Hepatocyte (in vitro differentiated cells): ENCODE results near the gene FUT6. TPM values are rescaled to one million over a fixed set of nuclear protein-coding genes. Genes with fewer than 3 reads are reported as not detected.

Experiments used
- polyA plus RNA-seq: library from polyadenylated mRNA; unstranded; fragments of >200 nt; fragmentation: Nextera tagmentation; extraction: Ambion mirVana; gene quantifications from 2 replicates; pipeline ENCODE4 v1.2.1, GENCODE V29; 2016
- total RNA-seq: library from RNA; depleted of rRNA; stranded (reverse); fragments of >200 nt; gene quantifications from 2 replicates; pipeline ENCODE4 v1.2.3, GENCODE V29; 2014

FUT6 gene
- total and polyA plus RNA-seq, 2 experiments from 2014 or later, result 0.07 TPM; not detected in 1

Other genes starting within 250 kb of the FUT6 start
- 21.1 and 22.7 TPM in 2 replicates for gene SAFB2, start 216.9 kb downstream of the FUT6 start, total RNA-seq
- 42.6 and 67.5 TPM in 2 replicates for gene SAFB2, start 216.9 kb downstream of the FUT6 start, polyA plus RNA-seq
- 42.0 and 50.2 TPM in 2 replicates for gene SAFB, start 216.6 kb downstream of the FUT6 start, total RNA-seq
- gene SAFB, start 216.6 kb downstream of the FUT6 start, polyA plus RNA-seq, result 75.8 and 96.3 TPM in 2 replicates
- 32.3 and 38.2 TPM in 2 replicates for gene MICOS13, start 159.2 kb downstream of the FUT6 start, total RNA-seq
- gene MICOS13, start 159.2 kb downstream of the FUT6 start, polyA plus RNA-seq, result 120 and 157 TPM in 2 replicates
- gene HSD11B1L, start 158.7 kb downstream of the FUT6 start, total RNA-seq, result 14.0 and 14.9 TPM in 2 replicates
- 25.1 and 26.0 TPM in 2 replicates for gene HSD11B1L, start 158.7 kb downstream of the FUT6 start, polyA plus RNA-seq
- 637 and 1,059 TPM in 2 replicates for gene RPL36, start 149.4 kb downstream of the FUT6 start, total RNA-seq
- gene RPL36, start 149.4 kb downstream of the FUT6 start, polyA plus RNA-seq, result 917 and 990 TPM in 2 replicates
- 61.6 and 63.0 TPM in 2 replicates for gene LONP1, start 119.6 kb downstream of the FUT6 start, total RNA-seq
- 79.1 and 79.2 TPM in 2 replicates for gene LONP1, start 119.6 kb downstream of the FUT6 start, polyA plus RNA-seq
- gene CATSPERD, start 119.1 kb downstream of the FUT6 start, total RNA-seq, result not detected in 2 replicates
- gene CATSPERD, start 119.1 kb downstream of the FUT6 start, polyA plus RNA-seq, result not detected in 2 replicates
- gene PRR22, start 55.0 kb downstream of the FUT6 start, total RNA-seq, result 0.13 and 1.2 TPM in 2 replicates
- 2.9 and 5.5 TPM in 2 replicates for gene PRR22, start 55.0 kb downstream of the FUT6 start, polyA plus RNA-seq
- 24.9 and 26.7 TPM in 2 replicates for gene DUS3L, start 48.5 kb downstream of the FUT6 start, total RNA-seq
- 28.9 and 44.9 TPM in 2 replicates for gene DUS3L, start 48.5 kb downstream of the FUT6 start, polyA plus RNA-seq
- 2.7 and 5.6 TPM in 2 replicates for gene NRTN, start 34.6 kb downstream of the FUT6 start, total RNA-seq
- 31.1 and 35.6 TPM in 2 replicates for gene NRTN, start 34.6 kb downstream of the FUT6 start, polyA plus RNA-seq
- gene FUT3, start 11.7 kb upstream of the FUT6 start, total RNA-seq, result 0.08 TPM in 1 of 2 replicates, not detected in the other
- 0.45 TPM in 1 of 2 replicates, not detected in the other for gene FUT3, start 11.7 kb upstream of the FUT6 start, polyA plus RNA-seq
- gene FUT5, start 30.8 kb upstream of the FUT6 start, total RNA-seq, result not detected in 2 replicates
- not detected in 2 replicates for gene FUT5, start 30.8 kb upstream of the FUT6 start, polyA plus RNA-seq
- gene NDUFA11, start 64.1 kb upstream of the FUT6 start, total RNA-seq, result 158 and 171 TPM in 2 replicates
- 437 and 441 TPM in 2 replicates for gene NDUFA11, start 64.1 kb upstream of the FUT6 start, polyA plus RNA-seq
- gene VMAC, start 65.2 kb upstream of the FUT6 start, total RNA-seq, result 4.3 and 5.9 TPM in 2 replicates
- gene VMAC, start 65.2 kb upstream of the FUT6 start, polyA plus RNA-seq, result 3.1 and 4.5 TPM in 2 replicates
- 7.5 and 15.5 TPM in 2 replicates for gene CAPS, start 74.6 kb upstream of the FUT6 start, total RNA-seq
- 17.8 and 23.1 TPM in 2 replicates for gene CAPS, start 74.6 kb upstream of the FUT6 start, polyA plus RNA-seq
- gene RANBP3, start 138.4 kb upstream of the FUT6 start, total RNA-seq, result 51.0 and 78.1 TPM in 2 replicates
- 10.4 and 16.4 TPM in 2 replicates for gene RANBP3, start 138.4 kb upstream of the FUT6 start, polyA plus RNA-seq